Omental fat pad (tissue), 4 donors: ENCODE results near the gene UNKL. TPM values are rescaled to one million over a fixed set of nuclear protein-coding genes. Genes with fewer than 3 reads are reported as not detected.

Experiments
- ATAC-seq: fragments of 150-250 bp; one replicate; pipeline ENCODE4 v1.9.1; 2016; ENCODE audit warnings: mild to moderate bottlenecking, moderate library complexity; ENCODE audit not compliant: low FRiP score
- DNase-seq: peaks from one replicate; pipeline ENCODE4 v3.0.0-alpha.2; 2019; ENCODE audit warnings: low spot score
- CTCF ChIP-seq, 3 donors: fragments of 450-650 bp; IDR thresholded peaks; one replicate each; pipeline ENCODE4 v1.5.1; 2016 to 2017; ENCODE audit warnings: antibody characterized with exemption in 3 of 3, mild to moderate bottlenecking in 3 of 3, moderate library complexity in 2 of 3
- total RNA-seq, 4 donors: library from RNA; depleted of rRNA; stranded (reverse); fragments of >200 nt; gene quantifications; one replicate each; pipeline ENCODE4 v1.1.0, GENCODE V29; 2016

UNKL gene
- total RNA-seq, 4 donors from 2014 or later, result 8.6 to 36.9 (median 14.2) TPM

DNA sequence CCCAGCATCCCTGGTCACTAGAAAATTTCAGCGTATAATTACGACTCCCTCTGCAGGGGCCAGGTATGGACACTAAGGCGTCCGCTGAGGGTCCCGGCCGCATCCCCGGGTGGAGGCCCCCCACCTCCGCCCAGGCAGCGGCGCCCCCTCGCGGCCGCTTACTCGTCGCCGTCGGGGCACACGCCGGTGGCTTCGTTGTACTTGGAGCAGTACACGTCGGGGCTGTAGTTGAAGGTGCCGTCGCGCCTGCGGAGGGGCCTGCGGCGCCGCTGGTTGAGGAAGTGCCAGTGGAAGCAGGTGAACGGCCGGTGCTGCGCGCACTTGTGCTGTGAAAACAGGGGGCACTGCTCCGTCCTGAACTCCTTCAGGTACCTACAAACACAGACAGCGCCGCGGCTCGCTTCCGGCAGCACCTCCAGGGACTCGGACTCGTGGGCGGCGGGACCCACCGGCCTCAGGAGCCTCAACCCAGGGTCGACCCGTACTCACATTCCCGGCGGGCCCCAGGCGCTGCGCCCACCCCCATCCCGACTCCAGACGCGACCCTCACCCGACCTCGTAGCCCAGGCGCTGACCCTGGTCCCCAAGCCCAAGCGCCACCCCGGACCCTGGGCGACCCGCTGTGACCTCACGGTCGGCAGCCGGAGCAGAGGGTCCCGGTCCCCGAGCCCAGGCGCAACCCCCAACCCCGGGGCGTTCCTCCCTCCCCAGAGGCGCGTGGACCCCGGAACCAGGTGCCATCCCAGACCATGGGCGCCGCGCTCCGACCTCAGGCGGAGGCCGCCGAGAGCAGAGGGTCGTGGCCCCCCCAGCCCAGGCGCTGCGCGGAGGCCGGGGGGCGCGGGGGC lies 596 bp downstream of the UNKL start:
- peak in 1 of 3 donors; percentile 2 for TF ChIP-seq CTCF (IDR thresholded peaks at IDR 0.05)
- peak; percentile 57 for ATAC-seq
- DNase-seq, result no peak

- ATAC-seq, result no peak
- no peak for TF ChIP-seq CTCF (IDR thresholded peaks at IDR 0.05)
- no peak for DNase-seq
Observed at GRCh38 chr16:1412847-1413246, 1.7 kb downstream of the UNKL start.

DNA sequence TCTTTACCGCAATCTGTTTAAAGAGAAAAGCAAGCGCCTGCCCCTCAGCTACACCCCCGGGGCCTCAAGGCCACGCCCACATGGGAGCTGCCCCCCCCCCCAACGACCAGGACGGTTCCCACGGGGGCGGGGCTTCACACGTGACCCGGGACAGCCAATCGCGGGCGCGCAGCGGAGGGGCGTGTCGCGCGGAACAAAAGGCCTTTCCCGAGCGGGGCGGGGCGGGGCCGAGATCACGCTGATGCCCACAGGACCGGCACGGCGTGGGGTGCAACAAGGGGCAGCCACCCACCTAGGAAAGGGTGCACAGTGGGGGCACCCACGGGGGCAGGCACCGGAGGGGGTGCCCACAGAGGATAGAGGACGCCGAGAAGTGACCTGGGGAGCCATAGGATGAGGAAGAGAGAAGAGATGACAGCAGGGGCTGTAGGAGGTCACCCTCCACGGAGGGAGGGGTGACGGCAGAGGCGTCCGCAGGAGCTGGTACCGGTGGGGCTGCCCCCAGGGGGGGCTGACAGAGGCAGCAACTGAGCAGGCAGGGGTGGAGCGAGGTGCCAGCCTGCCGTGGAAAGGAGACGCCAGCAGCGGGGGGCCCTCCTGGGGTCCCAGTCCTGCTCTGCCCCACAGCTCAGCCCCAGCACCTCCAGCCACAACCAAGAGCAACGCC lies 6.2 kb downstream of the UNKL start:
- ATAC-seq, result peak; percentile 85
- peak; percentile 97 for DNase-seq
- TF ChIP-seq CTCF (IDR thresholded peaks at IDR 0.05), result no peak

DNA sequence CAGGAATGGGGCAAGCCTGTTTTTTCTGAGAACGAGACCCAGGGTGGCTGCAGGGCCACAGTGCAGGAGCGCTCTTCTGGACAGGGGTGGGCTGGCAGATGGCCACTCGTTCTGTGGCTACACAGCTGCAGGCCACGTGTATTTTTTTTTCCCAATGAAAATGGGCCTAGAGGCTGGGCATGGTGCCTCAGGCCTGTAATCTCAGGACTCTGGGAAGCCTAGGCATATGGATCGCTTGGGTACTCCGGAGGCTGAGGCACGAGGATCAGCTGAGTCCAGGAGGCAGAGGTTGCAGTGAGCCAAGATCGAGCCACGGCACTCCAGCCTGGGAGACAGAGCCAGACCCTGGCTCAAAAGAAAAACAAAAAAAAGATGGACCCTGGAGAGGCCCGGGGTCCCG lies 6.8 kb downstream of the UNKL start:
- TF ChIP-seq CTCF (IDR thresholded peaks at IDR 0.05), result no peak
- peak; percentile 20 for ATAC-seq
- DNase-seq, result no peak

- ATAC-seq (no peak), DNase-seq (no peak)
- TF ChIP-seq CTCF (IDR thresholded peaks at IDR 0.05), result no peak
Observed at GRCh38 chr16:1403733-1404132, 10.8 kb downstream of the UNKL start.

DNA sequence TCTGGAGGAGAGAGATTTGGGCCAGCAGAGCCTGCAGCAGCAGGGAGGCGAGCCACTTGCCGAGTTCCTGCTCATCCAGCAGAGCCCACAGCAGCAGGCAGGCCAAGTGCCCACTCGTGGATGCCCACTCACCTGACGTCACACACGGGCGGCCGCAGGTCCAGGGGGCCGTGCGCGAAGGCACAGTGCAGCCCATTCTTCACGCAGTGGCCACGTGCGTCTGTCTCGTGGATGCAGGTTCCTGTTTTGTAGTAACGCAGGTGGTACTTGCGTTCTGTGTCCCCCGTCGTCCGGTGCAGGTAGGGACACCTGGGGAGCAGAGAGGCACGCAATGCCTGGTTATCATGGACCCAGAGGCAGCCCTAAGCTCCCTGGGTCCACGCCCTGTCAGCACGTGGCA lies 11.5 kb downstream of the UNKL start:
- TF ChIP-seq CTCF (IDR thresholded peaks at IDR 0.05), result no peak
- no peak for DNase-seq
- ATAC-seq, result no peak
